COLO668 (cell line): ENCODE measurements around the gene PPP1R15A.
"Not testable (repeated sequence)": the region's sequence is repeated elsewhere in the genome, so short reads cannot be mapped to it uniquely, and the experiment has no call there.

Source experiments
- DNase-seq: peaks from one replicate; lab custom pipeline; 2025; ENCODE audit not compliant: unreplicated experiment; lab: John Stamatoyannopoulos, UW

Gene PPP1R15A

DNA sequence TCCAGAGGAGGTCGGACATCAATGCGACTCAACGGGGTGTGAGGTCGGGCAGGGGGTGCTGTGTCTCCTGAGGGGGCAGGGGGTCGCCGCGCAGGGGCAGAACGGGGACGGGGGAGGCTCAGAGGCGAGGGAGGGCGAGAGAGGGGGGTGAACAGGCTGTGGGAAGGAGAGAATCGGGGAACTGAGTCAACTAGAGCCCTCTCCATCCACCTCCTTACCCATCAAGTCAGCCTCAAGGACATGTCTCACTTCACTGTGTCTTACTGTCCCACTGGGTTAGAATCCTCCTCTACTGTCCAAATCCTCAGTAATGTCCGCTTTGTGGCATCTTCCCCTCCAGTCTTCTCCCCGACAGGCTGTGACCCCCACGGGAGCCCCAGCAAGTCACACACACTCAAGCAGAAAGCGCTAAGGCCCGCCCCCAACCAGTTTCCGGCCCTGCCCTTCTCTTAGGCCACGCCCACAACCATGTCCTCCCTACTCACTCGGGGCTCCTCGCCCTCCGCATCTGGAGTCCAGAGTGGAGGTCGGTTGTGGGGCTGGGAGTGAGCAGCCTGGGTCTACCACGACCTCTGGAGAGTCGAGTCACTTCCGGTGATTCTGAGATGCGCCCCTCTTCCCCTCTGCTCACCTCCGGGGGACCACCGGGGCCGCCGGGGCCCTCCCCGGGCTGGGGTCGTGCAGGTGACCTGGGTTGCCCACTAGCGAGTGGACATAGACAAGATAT is 13.1 kb upstream of the PPP1R15A start:
- no peak for DNase-seq

DNA sequence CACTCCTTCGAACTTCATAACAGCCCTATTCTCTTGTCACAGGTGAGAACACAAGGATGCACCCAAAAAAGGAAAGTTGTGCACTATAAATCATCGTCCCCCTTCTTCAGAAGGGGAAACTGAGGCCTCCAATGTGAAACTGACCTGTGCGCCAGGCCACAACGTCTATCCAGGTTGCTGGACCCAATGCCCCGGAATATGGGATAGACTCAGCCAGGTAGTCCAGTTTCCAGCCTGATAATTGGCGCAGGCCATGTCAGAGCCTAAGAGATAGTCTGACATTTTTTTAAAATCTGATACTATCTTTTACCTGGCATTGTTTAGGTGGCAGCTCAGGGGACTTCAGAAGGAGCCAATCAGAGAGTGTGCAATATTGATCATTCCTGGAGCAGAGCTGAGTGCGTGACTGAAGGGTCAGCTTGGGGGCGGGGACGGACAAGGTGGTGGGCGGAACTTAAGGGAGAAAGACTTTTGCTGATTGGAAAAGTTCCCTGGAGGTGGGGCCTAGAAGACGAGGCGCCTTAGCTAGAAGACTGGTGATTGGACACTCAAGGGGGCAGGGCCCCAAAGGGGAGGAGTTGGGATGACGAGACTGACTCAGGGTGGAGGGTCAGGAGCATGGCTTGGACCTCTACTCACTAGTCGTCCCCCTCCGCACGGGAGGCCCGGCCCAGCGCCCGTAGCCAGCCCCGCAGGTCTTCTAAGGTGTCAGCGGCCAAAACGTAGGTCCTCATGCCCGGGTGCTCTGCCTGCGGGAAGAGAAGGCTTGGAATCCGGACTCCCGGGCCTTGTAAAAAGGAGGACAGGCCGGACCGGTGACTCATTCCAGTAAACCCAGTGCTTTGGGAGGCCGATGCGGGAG is 12.3 kb upstream of the PPP1R15A start:
- no peak for DNase-seq

GRCh38 chr19:48861313-48861712 is 10.9 kb upstream of the PPP1R15A start:
- no peak for DNase-seq

GRCh38 chr19:48862827-48863226 is 9.4 kb upstream of the PPP1R15A start:
- no peak for DNase-seq

GRCh38 chr19:48866692-48867091 is 5.5 kb upstream of the PPP1R15A start:
- DNase-seq = no peak

DNA sequence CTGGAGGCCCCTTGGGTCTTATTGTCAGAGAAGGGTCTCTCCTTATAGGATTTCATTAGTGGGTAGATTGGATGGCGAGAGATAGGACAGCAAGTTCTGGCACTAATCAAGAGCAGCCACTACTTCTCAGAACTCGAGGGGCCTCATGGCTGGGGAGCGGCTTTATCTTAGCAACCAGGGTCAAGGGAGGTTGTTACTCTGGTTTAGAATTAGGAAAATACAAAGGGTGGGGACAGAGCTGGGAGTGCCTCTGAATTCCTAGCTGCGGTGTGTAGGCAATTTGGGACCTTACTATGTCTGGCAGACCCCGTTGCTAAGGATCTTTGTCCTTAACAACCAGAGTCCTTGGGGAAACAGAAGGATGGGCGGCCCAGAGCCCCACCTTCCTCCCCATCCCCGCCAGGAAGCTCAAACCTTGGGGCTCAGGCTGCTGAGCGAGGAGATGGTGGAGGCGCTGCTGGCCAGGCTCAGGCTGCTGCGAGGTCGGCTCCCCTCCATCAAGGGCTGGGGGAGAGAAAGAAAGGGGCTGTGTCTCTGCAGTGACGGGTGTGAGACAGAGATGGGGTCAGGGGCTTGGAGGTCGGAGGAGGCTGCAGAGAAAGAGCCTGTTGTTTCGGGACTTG is 5.0 kb upstream of the PPP1R15A start:
- no peak for DNase-seq

DNA sequence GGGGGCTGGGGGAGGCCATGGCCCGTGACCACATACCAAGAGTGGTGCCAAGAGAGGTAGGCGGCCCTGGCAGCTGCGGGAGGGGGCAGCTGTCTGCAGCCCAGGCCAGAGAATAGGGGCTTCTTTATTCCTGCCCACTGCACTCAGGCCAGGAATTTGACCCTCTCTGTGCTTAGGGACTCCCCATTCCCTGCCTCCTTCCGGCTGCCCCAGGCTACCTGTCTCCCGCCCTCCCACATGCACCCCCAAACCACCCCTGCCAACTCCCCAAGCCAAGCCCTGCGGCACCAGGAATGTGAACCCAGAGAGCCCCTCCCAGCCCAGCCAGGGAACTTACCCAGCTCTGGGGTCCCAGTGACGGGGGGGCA is 4.5 kb upstream of the PPP1R15A start:
- no peak for DNase-seq

- DNase-seq = no peak
Observed at GRCh38 chr19:48868114-48868886, 3.9 kb upstream of the PPP1R15A start, which contains the start of gene PLEKHA4. Gene PLEKHA4, minus strand, starts transcription at chr19:48868617. Its CDS starts 997 bp downstream, at chr19:48867620.

DNA sequence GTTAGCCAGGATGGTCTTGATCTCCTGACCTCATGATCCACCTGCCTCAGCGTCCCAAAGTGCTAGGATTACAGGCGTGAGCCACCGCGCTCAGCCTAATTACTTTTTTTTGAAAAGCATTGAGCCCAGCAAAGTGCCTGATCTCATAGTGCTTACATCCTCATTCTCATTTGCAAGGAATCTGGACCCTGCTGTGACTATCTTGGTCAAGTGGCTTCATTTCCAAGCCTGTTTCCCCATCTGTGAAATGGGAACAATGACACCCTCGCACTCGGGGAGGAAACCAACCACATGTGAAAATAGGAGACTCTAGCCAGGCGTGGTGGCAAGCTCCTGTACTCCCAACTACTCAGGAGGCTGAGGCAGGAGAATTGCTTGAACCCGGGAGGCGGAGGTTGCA is 2.2 kb upstream of the PPP1R15A start:
- no peak for DNase-seq

DNA sequence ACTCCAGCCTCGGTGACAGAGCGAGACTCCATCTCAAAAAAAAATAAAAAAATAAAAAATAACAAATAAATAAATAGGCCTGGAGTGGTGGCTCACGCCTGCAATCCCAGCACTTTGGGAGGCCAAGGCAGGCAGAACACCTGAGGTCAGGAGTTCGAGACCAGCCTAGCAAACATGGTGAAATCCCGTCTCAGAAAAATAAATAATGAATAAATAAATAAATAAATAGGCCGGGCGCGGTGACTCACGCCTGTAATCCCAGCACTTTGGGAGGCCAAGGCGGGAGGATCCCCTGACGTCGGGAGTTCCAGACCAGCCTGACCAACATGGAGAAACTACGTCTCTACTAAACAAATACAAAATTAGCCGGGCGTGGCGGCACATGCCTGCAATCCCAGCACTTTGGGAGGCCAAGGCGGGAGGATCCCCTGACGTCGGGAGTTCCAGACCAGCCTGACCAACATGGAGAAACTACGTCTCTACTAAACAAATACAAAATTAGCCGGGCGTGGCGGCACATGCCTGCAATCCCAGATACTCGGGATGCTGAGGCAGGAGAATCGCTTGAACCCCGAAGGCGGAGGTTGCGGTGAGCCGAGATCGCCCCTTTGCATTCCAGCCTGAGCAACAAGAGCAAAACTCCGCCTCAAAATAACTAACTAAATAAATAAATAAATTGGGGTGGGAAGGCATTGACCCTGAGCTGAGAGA is 595 bp upstream of the PPP1R15A start:
- DNase-seq = not testable (repeated sequence)

DNA sequence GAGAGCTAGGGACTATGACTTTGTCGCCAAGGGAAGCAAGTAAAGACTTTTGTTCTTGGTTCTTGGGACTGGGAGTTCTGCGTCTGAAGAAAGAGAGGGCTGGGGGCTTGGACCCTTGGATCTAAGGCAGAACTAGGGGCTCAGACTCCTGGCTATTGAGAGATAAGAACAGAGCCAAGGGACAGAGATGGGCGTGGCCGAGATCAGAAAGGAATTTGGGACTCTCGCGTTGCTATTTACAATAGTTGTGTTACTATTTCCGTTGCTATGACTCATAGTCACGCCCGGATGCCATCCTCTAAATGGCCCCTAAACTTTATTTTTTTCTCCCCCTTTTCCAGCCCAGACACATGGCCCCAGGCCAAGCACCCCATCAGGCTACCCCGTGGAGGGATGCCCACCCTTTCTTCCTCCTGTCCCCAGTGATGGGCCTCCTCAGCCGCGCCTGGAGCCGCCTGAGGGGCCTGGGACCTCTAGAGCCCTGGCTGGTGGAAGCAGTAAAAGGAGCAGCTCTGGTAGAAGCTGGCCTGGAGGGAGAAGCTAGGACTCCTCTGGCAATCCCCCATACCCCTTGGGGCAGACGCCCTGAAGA is 759 bp downstream of the PPP1R15A start:
- DNase-seq = peak; percentile 83

- no peak for DNase-seq
Observed at GRCh38 chr19:48873476-48874302, 1.5 kb downstream of the PPP1R15A start.

DNA sequence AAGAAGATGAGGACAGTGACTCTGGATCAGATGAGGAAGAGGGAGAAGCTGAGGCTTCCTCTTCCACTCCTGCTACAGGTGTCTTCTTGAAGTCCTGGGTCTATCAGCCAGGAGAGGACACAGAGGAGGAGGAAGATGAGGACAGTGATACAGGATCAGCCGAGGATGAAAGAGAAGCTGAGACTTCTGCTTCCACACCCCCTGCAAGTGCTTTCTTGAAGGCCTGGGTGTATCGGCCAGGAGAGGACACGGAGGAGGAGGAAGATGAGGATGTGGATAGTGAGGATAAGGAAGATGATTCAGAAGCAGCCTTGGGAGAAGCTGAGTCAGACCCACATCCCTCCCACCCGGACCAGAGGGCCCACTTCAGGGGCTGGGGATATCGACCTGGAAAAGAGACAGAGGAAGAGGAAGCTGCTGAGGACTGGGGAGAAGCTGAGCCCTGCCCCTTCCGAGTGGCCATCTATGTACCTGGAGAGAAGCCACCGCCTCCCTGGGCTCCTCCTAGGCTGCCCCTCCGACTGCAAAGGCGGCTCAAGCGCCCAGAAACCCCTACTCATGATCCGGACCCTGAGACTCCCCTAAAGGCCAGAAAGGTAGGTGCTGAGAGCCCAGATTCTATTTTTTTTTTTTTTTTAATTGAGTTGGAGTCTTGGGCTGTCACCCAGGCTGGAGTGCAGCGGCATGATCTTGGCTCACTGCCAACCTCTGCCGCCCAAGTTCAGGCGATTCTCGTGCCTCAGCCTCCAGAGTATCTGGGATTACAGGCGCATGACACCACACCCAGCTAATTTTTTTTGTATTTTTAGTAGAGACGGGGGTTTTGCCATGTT is 2.3 kb downstream of the PPP1R15A start:
- peak; percentile 42 for DNase-seq

DNA sequence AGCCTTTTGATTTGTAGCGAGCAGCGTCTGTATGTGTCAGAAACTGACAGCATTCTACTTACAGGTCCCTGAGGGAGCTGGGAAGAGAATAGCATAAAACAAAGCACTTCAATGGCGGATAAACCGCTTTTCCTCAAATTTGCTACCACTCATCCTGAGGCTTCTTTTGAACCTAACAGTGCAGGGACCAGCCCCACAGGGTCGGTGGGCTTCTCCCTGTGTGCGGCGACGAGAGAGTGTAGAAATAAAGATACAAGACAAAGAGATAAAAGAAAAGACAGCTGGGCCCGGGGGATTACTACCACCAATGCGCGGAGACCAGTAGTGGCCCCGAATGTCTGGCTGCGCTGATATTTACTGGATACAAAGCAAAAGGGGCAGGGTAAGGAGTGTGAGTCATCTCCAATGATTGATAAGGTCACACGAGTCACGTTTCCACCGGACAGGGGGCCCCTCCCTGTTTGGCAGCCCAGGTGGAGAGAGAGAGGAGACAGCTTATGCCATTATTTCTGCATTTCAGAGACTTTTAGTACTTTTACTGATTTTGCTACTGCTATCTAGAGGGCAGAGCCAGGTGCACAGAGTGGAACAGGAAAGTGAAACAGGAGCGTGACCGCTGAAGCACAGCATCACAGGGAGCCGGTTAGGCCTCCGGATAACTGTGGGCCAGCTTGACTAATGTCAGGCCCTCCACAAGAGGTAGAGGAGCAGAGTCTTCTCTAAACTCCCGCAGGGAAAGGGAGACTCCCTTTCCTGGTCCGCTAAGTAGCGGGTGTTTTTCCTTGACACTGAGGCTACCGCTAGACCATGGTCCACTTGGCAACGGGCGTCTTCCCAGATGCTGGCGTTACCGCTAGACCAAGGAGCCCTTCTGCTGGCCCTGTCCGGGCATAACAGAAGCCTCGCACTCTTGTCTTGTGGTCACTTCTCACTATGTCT is 4.1 kb downstream of the PPP1R15A start:
- DNase-seq = peak; percentile 5

DNA sequence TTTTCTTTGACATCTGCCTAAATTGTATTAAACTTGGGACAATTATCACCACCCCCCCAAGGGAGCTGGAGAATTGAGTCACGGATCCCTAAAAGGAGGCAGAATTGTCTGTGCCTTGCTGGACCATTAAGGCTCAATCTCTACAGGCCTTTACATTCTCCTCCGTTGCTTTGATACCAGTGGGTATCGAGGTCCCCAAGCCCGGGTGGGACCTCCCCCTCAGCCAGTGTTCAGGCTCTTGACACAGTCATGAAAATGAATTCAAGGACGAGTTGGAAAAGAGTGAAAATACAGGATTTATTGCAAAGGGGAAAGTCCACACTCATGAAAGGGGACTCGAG is 5.6 kb downstream of the PPP1R15A start:
- no peak for DNase-seq

GRCh38 chr19:48878196-48879024 is 6.2 kb downstream of the PPP1R15A start:
- no peak for DNase-seq
